GM18868 (cell line): ENCODE results near the gene SKA2.
"Not testable (repeated sequence)": the region's sequence is repeated elsewhere in the genome, so short reads cannot be mapped to it uniquely, and the experiment has no call there.

Experiments used
- ATAC-seq: cut with Tn5 transposase; IDR thresholded peaks from one replicate; pipeline ENCODE4 v1.9.1; 2021; ENCODE audit warnings: mild to moderate bottlenecking, moderate library complexity; ENCODE audit not compliant: unreplicated experiment

SKA2 gene

GRCh38 chr17:59154721-59155438 is at the start of gene SKA2:
TSS of gene SKA2 (minus strand) at chr17:59155186. CDS start at chr17:59155163, 23 bp downstream.
- peak; percentile 80 for ATAC-seq

- no peak for ATAC-seq
Observed at GRCh38 chr17:59202320-59202719, 47.3 kb upstream of the SKA2 start.

- ATAC-seq = no peak
Observed at GRCh38 chr17:59199398-59199797, 44.4 kb upstream of the SKA2 start.

- no peak for ATAC-seq
Observed at GRCh38 chr17:59193336-59193862, 38.4 kb upstream of the SKA2 start.

- no peak for ATAC-seq
Observed at GRCh38 chr17:59190806-59191205, 35.8 kb upstream of the SKA2 start.

GRCh38 chr17:59186850-59187249 is 31.9 kb upstream of the SKA2 start:
- ATAC-seq = no peak

GRCh38 chr17:59185997-59186396 is 31.0 kb upstream of the SKA2 start:
- ATAC-seq = no peak

- no peak for ATAC-seq
Observed at GRCh38 chr17:59181481-59181880, 26.5 kb upstream of the SKA2 start.

GRCh38 chr17:59180626-59181025 is 25.6 kb upstream of the SKA2 start:
- ATAC-seq = no peak

- ATAC-seq = not testable (repeated sequence)
Observed at GRCh38 chr17:59179601-59180000, 24.6 kb upstream of the SKA2 start.

GRCh38 chr17:59178266-59178985 is 23.4 kb upstream of the SKA2 start:
- no peak for ATAC-seq

GRCh38 chr17:59175076-59175475 is 20.1 kb upstream of the SKA2 start:
- no peak for ATAC-seq

GRCh38 chr17:59174671-59175070 is 19.7 kb upstream of the SKA2 start:
- ATAC-seq = no peak

- no peak for ATAC-seq
Observed at GRCh38 chr17:59172436-59173004, 17.5 kb upstream of the SKA2 start.

- ATAC-seq = no peak
Observed at GRCh38 chr17:59167571-59168001, 12.6 kb upstream of the SKA2 start.

- no peak for ATAC-seq
Observed at GRCh38 chr17:59165933-59166342, 11.0 kb upstream of the SKA2 start.

- ATAC-seq = no peak
Observed at GRCh38 chr17:59161477-59161876, 6.5 kb upstream of the SKA2 start.

GRCh38 chr17:59160157-59161025 is 5.4 kb upstream of the SKA2 start:
- no peak for ATAC-seq

- ATAC-seq = peak; percentile 86
Observed at GRCh38 chr17:59155439-59156177, 622 bp upstream of the SKA2 start, which contains the start of gene PRR11. TSS of gene PRR11 (plus strand) at chr17:59155746. CDS start at chr17:59169753, 14,007 bp downstream.

- no peak for ATAC-seq
Observed at GRCh38 chr17:59154292-59154720, 680 bp downstream of the SKA2 start.
